ENCODE data around the gene IFT80.

Gene IFT80

DNA sequence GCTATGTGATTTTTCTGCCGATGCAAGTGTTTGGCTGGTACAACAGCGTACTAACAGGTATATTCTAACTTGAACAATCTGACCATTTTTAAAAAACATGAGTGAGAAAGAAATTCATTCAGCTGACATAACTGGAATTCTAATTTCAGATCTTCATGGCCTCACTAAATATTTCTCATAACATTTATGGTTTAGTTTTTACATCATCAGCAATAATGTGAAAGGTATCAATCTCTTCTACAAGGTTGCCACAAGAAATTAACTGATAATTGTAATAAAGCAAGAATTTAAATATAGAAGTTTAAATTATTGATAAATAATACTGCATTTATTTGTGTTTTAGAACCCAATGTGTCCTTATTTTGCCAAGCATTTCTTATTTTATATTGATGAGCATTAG lies 179.0 kb downstream of the IFT80 start:
- H3K27ac ChIP-seq (ENCODE audit: low read depth, low read length), result no peak overlapping the region

GRCh38 chr3:160218136-160218535 lies 180.9 kb downstream of the IFT80 start:
- H3K4me3 ChIP-seq (ENCODE audit: low read length), result no peak overlapping the region
- H3K4me1 ChIP-seq (ENCODE audit: control insufficient read depth, low read length), result peaks cover 7% of the 10 kb centered on the region; the same call in 1 of the 2 replicates
- TF ChIP-seq EZH2phosphoT487 (IDR thresholded peaks at IDR 0.05; ENCODE audit: borderline replicate concordance, low read length), result no peak
- TF ChIP-seq, protein P1, sequence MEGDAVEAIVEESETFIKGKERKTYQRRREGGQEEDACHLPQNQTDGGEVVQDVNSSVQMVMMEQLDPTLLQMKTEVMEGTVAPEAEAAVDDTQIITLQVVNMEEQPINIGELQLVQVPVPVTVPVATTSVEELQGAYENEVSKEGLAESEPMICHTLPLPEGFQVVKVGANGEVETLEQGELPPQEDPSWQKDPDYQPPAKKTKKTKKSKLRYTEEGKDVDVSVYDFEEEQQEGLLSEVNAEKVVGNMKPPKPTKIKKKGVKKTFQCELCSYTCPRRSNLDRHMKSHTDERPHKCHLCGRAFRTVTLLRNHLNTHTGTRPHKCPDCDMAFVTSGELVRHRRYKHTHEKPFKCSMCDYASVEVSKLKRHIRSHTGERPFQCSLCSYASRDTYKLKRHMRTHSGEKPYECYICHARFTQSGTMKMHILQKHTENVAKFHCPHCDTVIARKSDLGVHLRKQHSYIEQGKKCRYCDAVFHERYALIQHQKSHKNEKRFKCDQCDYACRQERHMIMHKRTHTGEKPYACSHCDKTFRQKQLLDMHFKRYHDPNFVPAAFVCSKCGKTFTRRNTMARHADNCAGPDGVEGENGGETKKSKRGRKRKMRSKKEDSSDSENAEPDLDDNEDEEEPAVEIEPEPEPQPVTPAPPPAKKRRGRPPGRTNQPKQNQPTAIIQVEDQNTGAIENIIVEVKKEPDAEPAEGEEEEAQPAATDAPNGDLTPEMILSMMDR (IDR thresholded peaks at IDR 0.05; ENCODE audit: low read depth, low read length, poor library complexity, severe bottlenecking), result no peak
- H3K4me2 ChIP-seq (ENCODE audit: low read length), result no peak overlapping the region
- no peaks in the 10 kb centered on the region for H4K20me1 ChIP-seq (ENCODE audit: control insufficient read depth, insufficient read depth, low read depth, low read length)
- no peaks in the 10 kb centered on the region for H3K9me2 ChIP-seq (replicated peaks; ENCODE audit: control insufficient read depth, low read length)
- no peak overlapping the region for H3K27ac ChIP-seq (ENCODE audit: low read depth, low read length)
- H3K27me3 ChIP-seq (ENCODE audit: control insufficient read depth, low read length), result no peaks in the 10 kb centered on the region
- no peaks in the 10 kb centered on the region for H3K36me3 ChIP-seq (ENCODE audit: control insufficient read depth, low read length)
- no peaks in the 10 kb centered on the region for H3K79me2 ChIP-seq (ENCODE audit: control insufficient read depth, low read length)
- H3K9me3 ChIP-seq (ENCODE audit: control insufficient read depth, insufficient read depth, low read length), result no peaks in the 10 kb centered on the region
- H3F3A ChIP-seq (ENCODE audit: control insufficient read depth, insufficient read depth), result no peaks in the 10 kb centered on the region

More for the DNA sequence above, 179.0 kb downstream of the IFT80 start:
- H3K4me2 ChIP-seq (ENCODE audit: low read length), result no peak overlapping the region
- no peaks in the 10 kb centered on the region for H4K20me1 ChIP-seq (ENCODE audit: control insufficient read depth, insufficient read depth, low read depth, low read length)
- no peak for TF ChIP-seq EZH2phosphoT487 (IDR thresholded peaks at IDR 0.05; ENCODE audit: borderline replicate concordance, low read length)
- TF ChIP-seq, protein P1 (IDR thresholded peaks at IDR 0.05; ENCODE audit: low read depth, low read length, poor library complexity, severe bottlenecking), result no peak
- H3K9me2 ChIP-seq (replicated peaks; ENCODE audit: control insufficient read depth, low read length), result no peaks in the 10 kb centered on the region
- peaks cover 11% of the 10 kb centered on the region for H3K27me3 ChIP-seq (ENCODE audit: control insufficient read depth, low read length)
- H3F3A ChIP-seq (ENCODE audit: control insufficient read depth, insufficient read depth), result no peaks in the 10 kb centered on the region
- H3K79me2 ChIP-seq (ENCODE audit: control insufficient read depth, low read length), result no peaks in the 10 kb centered on the region
- H3K36me3 ChIP-seq (ENCODE audit: control insufficient read depth, low read length), result no peaks in the 10 kb centered on the region
- H3K4me1 ChIP-seq (ENCODE audit: control insufficient read depth, low read length), result peaks cover 11% of the 10 kb centered on the region
- no peak overlapping the region for H3K4me3 ChIP-seq (ENCODE audit: low read length)
- H3K9me3 ChIP-seq (ENCODE audit: control insufficient read depth, insufficient read depth, low read length), result no peaks in the 10 kb centered on the region

- TF ChIP-seq EZH2phosphoT487 (IDR thresholded peaks at IDR 0.05; ENCODE audit: borderline replicate concordance, low read length), result no peak
- TF ChIP-seq, protein P1 (IDR thresholded peaks at IDR 0.05; ENCODE audit: low read depth, low read length, poor library complexity, severe bottlenecking), result no peak
- H3K79me2 ChIP-seq (ENCODE audit: control insufficient read depth, low read length), result no peaks in the 10 kb centered on the region
- H3K9me3 ChIP-seq (ENCODE audit: control insufficient read depth, insufficient read depth, low read length), result no peaks in the 10 kb centered on the region
- H3K27me3 ChIP-seq (ENCODE audit: control insufficient read depth, low read length), result no peaks in the 10 kb centered on the region
- no peaks in the 10 kb centered on the region for H3K36me3 ChIP-seq (ENCODE audit: control insufficient read depth, low read length)
- no peak overlapping the region for H3K4me2 ChIP-seq (ENCODE audit: low read length)
- H3K4me3 ChIP-seq (ENCODE audit: low read length), result no peak overlapping the region
- no peak overlapping the region for H3K27ac ChIP-seq (ENCODE audit: low read depth, low read length)
- H3K4me1 ChIP-seq (ENCODE audit: control insufficient read depth, low read length), result peaks cover 7% of the 10 kb centered on the region; the same call in 1 of the 2 replicates
- H3K9me2 ChIP-seq (replicated peaks; ENCODE audit: control insufficient read depth, low read length), result no peaks in the 10 kb centered on the region
- H3F3A ChIP-seq (ENCODE audit: control insufficient read depth, insufficient read depth), result no peaks in the 10 kb centered on the region
- H4K20me1 ChIP-seq (ENCODE audit: control insufficient read depth, insufficient read depth, low read depth, low read length), result no peaks in the 10 kb centered on the region
These were observed 181.3 kb downstream of the IFT80 start for GRCh38 chr3:160217675-160218074.
